ENCODE results near the gene CDH23. TPM values are rescaled to one million over a fixed set of nuclear protein-coding genes. Genes with fewer than 3 reads are reported as not detected.

CDH23 gene
- total RNA-seq, 1 donor from 2014 or later, result 10.3 TPM

GRCh38 chr10:71582506-71583475 is 186.1 kb downstream of the CDH23 start:
- Histone ChIP-seq H3K27ac (no peak overlapping the region), H3K9me3 (no peaks in the 10 kb centered on the region), H3K36me3 (no peaks in the 10 kb centered on the region), H3K4me3 (no peak overlapping the region), H3K4me1 (no peaks in the 10 kb centered on the region), H3K27me3 (no peaks in the 10 kb centered on the region)
- DNase-seq (ENCODE audit: extremely low spot score in 2 of 2), result no peak
- intact Hi-C loops (cut with DNase I), result no loop called here
- TF ChIP-seq POLR2A (IDR thresholded peaks at IDR 0.05), result no peak

DNA sequence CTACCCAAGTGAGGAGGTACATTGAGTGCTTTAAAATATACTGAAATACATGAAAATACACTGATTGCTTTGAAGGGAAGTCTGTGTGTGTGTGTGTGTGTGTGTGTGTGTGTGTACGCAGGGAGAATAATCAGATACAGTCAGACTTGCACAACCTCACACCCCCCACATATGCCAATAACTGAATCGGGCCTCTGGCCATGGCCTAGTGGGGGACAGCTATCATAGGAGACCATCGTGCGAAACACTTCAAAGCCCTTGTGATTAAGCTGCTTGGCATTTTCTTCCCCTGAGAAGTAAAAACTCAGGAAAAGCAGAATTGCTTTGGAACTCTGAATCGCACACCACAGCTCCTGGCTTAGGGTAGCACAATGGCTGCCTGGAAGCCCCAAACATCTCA is 187.7 kb downstream of the CDH23 start:
- Histone ChIP-seq H3K36me3 (no peaks in the 10 kb centered on the region), H3K27me3 (no peaks in the 10 kb centered on the region), H3K9me3 (no peaks in the 10 kb centered on the region), H3K27ac (no peak overlapping the region), H3K4me3 (no peak overlapping the region), H3K4me1 (no peaks in the 10 kb centered on the region)
- DNase-seq (ENCODE audit: extremely low spot score in 2 of 2), result no peak
- intact Hi-C loops (cut with DNase I), result no loop called here
- no peak for TF ChIP-seq CTCF (IDR thresholded peaks at IDR 0.05)
- TF ChIP-seq POLR2AphosphoS5 (IDR thresholded peaks at IDR 0.05; ENCODE audit: insufficient read depth in 1 of 2, low read depth in 1 of 2), result no peak
- TF ChIP-seq POLR2A (IDR thresholded peaks at IDR 0.05), result no peak

GRCh38 chr10:71584902-71585563 is 188.3 kb downstream of the CDH23 start:
- H3K4me3 ChIP-seq, result no peak overlapping the region
- H3K4me1 ChIP-seq, result no peaks in the 10 kb centered on the region
- no peak overlapping the region for H3K27ac ChIP-seq
- H3K27me3 ChIP-seq, result no peaks in the 10 kb centered on the region
- no peak for TF ChIP-seq CTCF (IDR thresholded peaks at IDR 0.05)
- no peak for TF ChIP-seq POLR2AphosphoS5 (IDR thresholded peaks at IDR 0.05; ENCODE audit: insufficient read depth in 1 of 2, low read depth in 1 of 2)
- no peak for TF ChIP-seq POLR2A (IDR thresholded peaks at IDR 0.05)
- intact Hi-C loops (cut with DNase I), result no loop called here
- H3K9me3 ChIP-seq, result no peaks in the 10 kb centered on the region
- no peaks in the 10 kb centered on the region for H3K36me3 ChIP-seq
- DNase-seq (ENCODE audit: extremely low spot score in 2 of 2), result no peak

- no peak overlapping the region for H3K27ac ChIP-seq
- H3K27me3 ChIP-seq, result no peaks in the 10 kb centered on the region
- no peak for DNase-seq (ENCODE audit: extremely low spot score in 2 of 2)
- intact Hi-C loops (cut with DNase I), result no loop called here
- TF ChIP-seq POLR2AphosphoS5 (IDR thresholded peaks at IDR 0.05; ENCODE audit: insufficient read depth in 1 of 2, low read depth in 1 of 2), result no peak
- no peak for TF ChIP-seq CTCF (IDR thresholded peaks at IDR 0.05)
- no peaks in the 10 kb centered on the region for H3K4me1 ChIP-seq
- no peaks in the 10 kb centered on the region for H3K36me3 ChIP-seq
- no peak overlapping the region for H3K4me3 ChIP-seq
- H3K9me3 ChIP-seq, result no peaks in the 10 kb centered on the region
Observed at GRCh38 chr10:71585564-71586290, 189.0 kb downstream of the CDH23 start.

DNA sequence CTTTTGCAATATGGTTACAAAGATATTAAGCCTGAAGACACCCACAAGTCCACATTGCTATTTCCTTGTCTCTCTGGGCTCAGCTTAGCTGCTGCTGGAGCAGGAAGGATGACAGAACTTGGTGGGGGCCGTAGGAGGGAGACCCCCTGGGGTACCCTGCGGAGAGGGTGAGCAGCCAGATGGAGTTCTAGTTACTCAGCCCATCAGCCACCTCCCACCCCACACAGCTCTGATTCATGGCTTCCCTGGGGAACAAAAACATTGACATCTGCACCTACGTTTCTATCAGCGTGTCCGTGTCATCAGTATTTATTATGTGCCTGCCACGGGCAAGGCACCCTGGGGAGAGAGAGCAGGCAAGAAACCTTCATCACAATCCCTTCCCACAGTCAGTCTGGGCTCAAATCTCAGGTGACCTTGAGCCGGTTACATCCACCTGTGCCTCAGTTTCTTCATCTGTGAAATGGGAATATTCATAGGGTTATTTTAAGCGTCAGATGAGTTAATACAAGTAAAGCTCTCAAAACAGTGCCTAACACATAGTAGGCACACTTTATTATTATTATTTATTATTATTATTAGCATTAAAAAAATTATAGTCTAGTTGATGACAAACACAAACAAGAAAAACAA is 191.3 kb downstream of the CDH23 start:
- no peaks in the 10 kb centered on the region for H3K27me3 ChIP-seq
- intact Hi-C loops (cut with DNase I), result no loop called here
- no peak for DNase-seq (ENCODE audit: extremely low spot score in 2 of 2)
- H3K4me1 ChIP-seq, result no peaks in the 10 kb centered on the region
- H3K9me3 ChIP-seq, result no peaks in the 10 kb centered on the region
- no peak for TF ChIP-seq CTCF (IDR thresholded peaks at IDR 0.05)
- no peak for TF ChIP-seq POLR2AphosphoS5 (IDR thresholded peaks at IDR 0.05; ENCODE audit: insufficient read depth in 1 of 2, low read depth in 1 of 2)
- no peak for TF ChIP-seq POLR2A (IDR thresholded peaks at IDR 0.05)
- H3K27ac ChIP-seq, result no peak overlapping the region
- no peak overlapping the region for H3K4me3 ChIP-seq
- no peaks in the 10 kb centered on the region for H3K36me3 ChIP-seq

Data from vagina (tissue), 2 donors.